HG03060 (cell line): Measurements from ENCODE around the gene COX7B2.

Source experiments
- ATAC-seq: cut with Tn5 transposase; IDR thresholded peaks from one replicate; pipeline ENCODE4 v1.9.1; 2021; ENCODE audit warnings: low read depth, moderate number of reproducible peaks; ENCODE audit not compliant: unreplicated experiment

Gene COX7B2

GRCh38 chr4:46909078-46909477 is at the start of gene COX7B2:
TSS of gene COX7B2 (minus strand) at chr4:46909245. CDS start at chr4:46735192, 174,053 bp downstream.
- no peak for ATAC-seq

GRCh38 chr4:46956451-46956850 is 47.4 kb upstream of the COX7B2 start:
- no peak for ATAC-seq

GRCh38 chr4:46955601-46956000 is 46.6 kb upstream of the COX7B2 start:
- ATAC-seq, result no peak

- ATAC-seq, result no peak
Measured at GRCh38 chr4:46954643-46955042, 45.6 kb upstream of the COX7B2 start.

GRCh38 chr4:46953564-46953963 is 44.5 kb upstream of the COX7B2 start:
- no peak for ATAC-seq

- ATAC-seq, result no peak
Measured at GRCh38 chr4:46952451-46952850, 43.4 kb upstream of the COX7B2 start.

GRCh38 chr4:46950826-46951225 is 41.8 kb upstream of the COX7B2 start:
- ATAC-seq, result no peak

GRCh38 chr4:46949822-46950221 is 40.8 kb upstream of the COX7B2 start:
- ATAC-seq, result no peak

- ATAC-seq, result no peak
Measured at GRCh38 chr4:46947541-46947940, 38.5 kb upstream of the COX7B2 start.

GRCh38 chr4:46946919-46947536 is 38.0 kb upstream of the COX7B2 start:
- no peak for ATAC-seq

- ATAC-seq, result no peak
Measured at GRCh38 chr4:46945062-46945461, 36.0 kb upstream of the COX7B2 start.

- no peak for ATAC-seq
Measured at GRCh38 chr4:46944345-46944744, 35.3 kb upstream of the COX7B2 start.

- no peak for ATAC-seq
Measured at GRCh38 chr4:46937493-46937892, 28.4 kb upstream of the COX7B2 start.

- ATAC-seq, result no peak
Measured at GRCh38 chr4:46934726-46935125, 25.7 kb upstream of the COX7B2 start.

GRCh38 chr4:46933686-46934085 is 24.6 kb upstream of the COX7B2 start:
- no peak for ATAC-seq

GRCh38 chr4:46931981-46932380 is 22.9 kb upstream of the COX7B2 start:
- no peak for ATAC-seq

- ATAC-seq, result no peak
Measured at GRCh38 chr4:46930891-46931290, 21.8 kb upstream of the COX7B2 start.

- ATAC-seq, result no peak
Measured at GRCh38 chr4:46927201-46927600, 18.2 kb upstream of the COX7B2 start.

GRCh38 chr4:46924789-46925529 is 15.9 kb upstream of the COX7B2 start:
- no peak for ATAC-seq

- ATAC-seq, result no peak
Measured at GRCh38 chr4:46922205-46922604, 13.2 kb upstream of the COX7B2 start.

- no peak for ATAC-seq
Measured at GRCh38 chr4:46908148-46908547, 897 bp downstream of the COX7B2 start.

- ATAC-seq, result no peak
Measured at GRCh38 chr4:46900082-46900481, 9.0 kb downstream of the COX7B2 start.
